OCI-LY7 (cell line): Measurements from ENCODE around the gene STH.

Experiments used
- EZH2phosphoT487 ChIP-seq: fragments of 200-600 bp; sonication (generic); IDR thresholded peaks from 2 replicates; pipeline ENCODE4 v1.6.1; 2018; ENCODE audit warnings: low read depth, borderline replicate concordance, mild to moderate bottlenecking, mixed run types, antibody characterized with exemption, low read length, moderate library complexity, mixed read lengths
- TF ChIP-seq, protein P1 (sequence below): fragments of 200-600 bp; sonication (generic); conservative IDR thresholded peaks from 2 replicates; pipeline ENCODE4 v1.5.1; 2014; ENCODE audit warnings: mild to moderate bottlenecking, antibody characterized with exemption, low read length, moderate library complexity, mixed read lengths

DNA sequence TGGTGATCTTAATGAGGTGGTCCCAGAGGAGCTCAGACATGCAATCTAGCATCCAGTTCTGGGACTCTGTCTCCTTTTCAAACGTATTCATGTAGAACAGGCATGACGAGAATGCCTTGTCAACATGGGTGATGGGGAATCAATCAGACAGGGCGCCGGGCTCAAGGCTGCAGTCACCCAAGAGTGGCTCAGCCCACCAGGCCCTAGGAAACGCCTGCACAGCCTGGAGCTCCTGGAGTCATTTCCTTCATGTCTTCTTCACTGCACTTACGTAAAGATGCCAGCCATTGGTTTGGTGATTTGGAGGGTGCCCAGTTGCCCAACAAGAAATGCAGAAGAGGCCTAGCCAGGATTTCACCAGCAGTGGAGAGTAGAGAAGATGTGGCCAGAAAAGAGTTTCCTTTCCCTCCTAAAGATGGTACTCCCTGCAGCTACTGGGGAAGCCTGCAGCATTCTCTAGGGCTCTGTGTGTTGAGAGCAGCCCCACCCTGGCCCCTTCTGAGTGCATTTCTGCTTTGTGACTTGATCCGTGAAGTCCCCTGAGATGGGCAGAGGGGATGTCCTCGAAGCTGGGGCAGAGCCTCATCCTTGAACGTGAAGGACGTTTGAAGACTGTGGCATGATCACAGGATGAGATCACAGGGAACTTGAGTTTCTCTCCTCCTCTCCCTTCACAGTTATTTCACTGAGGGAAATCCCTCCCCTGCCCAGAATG lies 24.0 kb upstream of the STH start:
- TF ChIP-seq, protein P1, sequence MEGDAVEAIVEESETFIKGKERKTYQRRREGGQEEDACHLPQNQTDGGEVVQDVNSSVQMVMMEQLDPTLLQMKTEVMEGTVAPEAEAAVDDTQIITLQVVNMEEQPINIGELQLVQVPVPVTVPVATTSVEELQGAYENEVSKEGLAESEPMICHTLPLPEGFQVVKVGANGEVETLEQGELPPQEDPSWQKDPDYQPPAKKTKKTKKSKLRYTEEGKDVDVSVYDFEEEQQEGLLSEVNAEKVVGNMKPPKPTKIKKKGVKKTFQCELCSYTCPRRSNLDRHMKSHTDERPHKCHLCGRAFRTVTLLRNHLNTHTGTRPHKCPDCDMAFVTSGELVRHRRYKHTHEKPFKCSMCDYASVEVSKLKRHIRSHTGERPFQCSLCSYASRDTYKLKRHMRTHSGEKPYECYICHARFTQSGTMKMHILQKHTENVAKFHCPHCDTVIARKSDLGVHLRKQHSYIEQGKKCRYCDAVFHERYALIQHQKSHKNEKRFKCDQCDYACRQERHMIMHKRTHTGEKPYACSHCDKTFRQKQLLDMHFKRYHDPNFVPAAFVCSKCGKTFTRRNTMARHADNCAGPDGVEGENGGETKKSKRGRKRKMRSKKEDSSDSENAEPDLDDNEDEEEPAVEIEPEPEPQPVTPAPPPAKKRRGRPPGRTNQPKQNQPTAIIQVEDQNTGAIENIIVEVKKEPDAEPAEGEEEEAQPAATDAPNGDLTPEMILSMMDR = no peak
- no peak for TF ChIP-seq EZH2phosphoT487
